KMS-11 (cell line): Measurements from ENCODE around the gene CCR9.

Source experiments
- H2AFZ ChIP-seq: fragments of 200-600 bp; sonication (generic); 2 replicates; pipeline ENCODE4 v1.6.1; 2016; ENCODE audit warnings: antibody characterized with exemption, mixed run types, low read depth
- H3K27ac ChIP-seq: fragments of 200-600 bp; sonication (generic); 2 replicates; pipeline ENCODE4 v1.6.1; 2016; ENCODE audit warnings: mild to moderate bottlenecking, mixed run types
- H3K27me3 ChIP-seq: fragments of 200-600 bp; sonication (generic); 2 replicates; pipeline ENCODE4 v1.6.1; 2017; ENCODE audit warnings: mild to moderate bottlenecking, low read depth, mixed run types, moderate library complexity; ENCODE audit not compliant: insufficient read depth
- H3K36me3 ChIP-seq: fragments of 200-600 bp; sonication (generic); 2 replicates; pipeline ENCODE4 v1.6.1; 2017; ENCODE audit warnings: mild to moderate bottlenecking, mixed run types; ENCODE audit not compliant: insufficient read depth
- H3K4me1 ChIP-seq: fragments of 200-600 bp; sonication (generic); 2 replicates; pipeline ENCODE4 v1.6.1; 2016; ENCODE audit warnings: mild to moderate bottlenecking, low read depth, mixed run types; ENCODE audit not compliant: poor library complexity, severe bottlenecking
- H3K4me2 ChIP-seq: fragments of 200-600 bp; sonication (generic); 2 replicates; pipeline ENCODE4 v1.7.0; 2016; ENCODE audit warnings: mild to moderate bottlenecking, mixed run types
- H3K4me3 ChIP-seq: fragments of 200-600 bp; sonication (generic); IDR thresholded peaks from 2 replicates; pipeline ENCODE4 v1.6.1; 2017; ENCODE audit warnings: low read depth, low read length, mixed read lengths; ENCODE audit not compliant: insufficient read depth
- H3K79me2 ChIP-seq: fragments of 200-600 bp; sonication (generic); 2 replicates; pipeline ENCODE4 v1.6.1; 2016; ENCODE audit warnings: low read depth, mixed run types; ENCODE audit not compliant: insufficient read depth
- H3K9ac ChIP-seq: fragments of 200-600 bp; sonication (generic); 2 replicates; pipeline ENCODE4 v1.6.1; 2016; ENCODE audit warnings: mild to moderate bottlenecking, mixed run types
- H4K20me1 ChIP-seq: fragments of 200-600 bp; sonication (generic); 2 replicates; pipeline ENCODE4 v1.6.1; 2016; ENCODE audit warnings: mild to moderate bottlenecking, mixed run types; ENCODE audit not compliant: insufficient read depth
- CTCF ChIP-seq: fragments of 200-600 bp; sonication (generic); conservative IDR thresholded peaks from 2 replicates; pipeline ENCODE4 v1.6.1; 2017; ENCODE audit warnings: low read depth, mild to moderate bottlenecking, antibody characterized with exemption, low read length, moderate library complexity, mixed read lengths

The CCR9 gene

GRCh38 chr3:45940004-45940780 lies 53.8 kb downstream of the CCR9 start:
- H4K20me1 ChIP-seq, result no peaks in the 10 kb centered on the region
- no peak for TF ChIP-seq CTCF
- H3K4me1 ChIP-seq, result peaks cover 13% of the 10 kb centered on the region
- H3K4me2 ChIP-seq, result no peak overlapping the region
- H3K36me3 ChIP-seq, result no peaks in the 10 kb centered on the region
- H3K27ac ChIP-seq, result no peak overlapping the region
- H2AFZ ChIP-seq, result no peak overlapping the region
- no peaks in the 10 kb centered on the region for H3K27me3 ChIP-seq
- H3K79me2 ChIP-seq, result no peaks in the 10 kb centered on the region
- no peak overlapping the region for H3K9ac ChIP-seq
- H3K4me3 ChIP-seq, result no peak overlapping the region

DNA sequence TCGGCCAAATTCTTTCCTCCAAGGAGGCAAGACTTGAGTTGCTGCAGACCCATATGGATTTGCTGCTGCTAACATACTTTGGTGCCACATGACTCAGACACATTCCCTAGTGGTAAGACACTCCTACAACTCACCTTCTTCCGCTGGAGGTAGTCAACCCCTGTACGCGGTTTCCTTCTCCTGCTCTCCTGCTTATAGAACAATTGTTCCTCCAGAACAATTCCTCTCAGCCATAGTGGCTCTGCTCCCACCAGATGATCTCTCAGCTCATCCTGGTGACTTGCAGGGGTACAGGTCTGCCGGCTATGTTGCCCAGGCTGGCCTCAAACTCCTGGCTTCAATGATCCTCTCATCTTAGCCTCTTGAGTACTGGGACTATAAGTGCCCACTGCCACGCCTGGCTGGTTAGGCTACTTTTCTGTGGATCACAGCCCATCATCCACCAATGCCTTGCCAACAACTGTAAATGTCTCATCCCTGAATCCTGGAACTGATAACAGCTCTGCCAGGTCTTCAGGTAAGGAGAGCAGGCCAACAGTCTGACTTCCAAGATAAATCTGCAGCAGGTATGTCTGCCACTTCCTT lies 54.5 kb downstream of the CCR9 start:
- Histone ChIP-seq H3K27ac (no peak overlapping the region), H3K4me3 (no peak overlapping the region), H2AFZ (no peak overlapping the region), H3K4me1 (peaks cover 13% of the 10 kb centered on the region), H3K9ac (no peak overlapping the region), H4K20me1 (no peaks in the 10 kb centered on the region), H3K36me3 (no peaks in the 10 kb centered on the region), H3K4me2 (no peak overlapping the region), H3K27me3 (no peaks in the 10 kb centered on the region), H3K79me2 (no peaks in the 10 kb centered on the region)
- TF ChIP-seq CTCF, result no peak

DNA sequence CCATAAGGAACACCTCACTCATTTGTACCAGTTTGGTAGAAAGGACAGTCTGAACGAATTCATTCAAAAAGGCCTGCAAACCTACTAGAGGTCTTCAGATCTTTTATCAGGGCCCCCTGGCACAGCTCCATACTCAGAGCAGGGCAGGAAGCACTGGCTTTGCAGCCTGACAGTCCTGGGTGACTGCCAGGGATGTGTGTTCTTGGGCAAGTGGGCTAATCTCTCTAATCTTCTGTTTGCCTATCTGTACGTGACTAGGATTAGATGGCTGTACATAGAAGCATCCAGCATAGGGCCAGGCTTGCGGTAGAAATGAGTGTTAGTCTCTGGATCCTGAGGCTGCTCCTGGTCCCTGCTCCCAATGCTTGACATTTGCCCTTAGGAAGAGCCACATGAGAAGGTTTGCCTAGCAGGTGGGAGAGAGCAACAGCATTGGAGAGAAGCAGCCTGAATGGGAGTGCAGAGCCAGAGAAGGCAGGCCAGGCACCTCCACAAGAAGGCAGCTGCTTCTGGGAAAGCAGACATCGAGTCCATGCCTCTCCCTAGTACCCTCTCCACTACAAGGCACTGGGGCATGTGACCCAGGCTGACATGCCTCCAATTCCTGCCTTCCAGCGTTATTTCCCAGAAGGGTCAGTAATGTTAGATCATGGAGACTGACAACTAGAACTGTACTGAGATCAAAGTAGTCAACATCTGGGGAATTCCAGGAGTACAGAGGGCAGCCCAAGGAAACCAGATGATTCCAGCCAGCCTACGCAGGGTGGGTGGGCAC lies 55.9 kb downstream of the CCR9 start:
- H3K36me3 ChIP-seq, result no peaks in the 10 kb centered on the region
- H3K9ac ChIP-seq, result no peak overlapping the region
- no peak for TF ChIP-seq CTCF

DNA sequence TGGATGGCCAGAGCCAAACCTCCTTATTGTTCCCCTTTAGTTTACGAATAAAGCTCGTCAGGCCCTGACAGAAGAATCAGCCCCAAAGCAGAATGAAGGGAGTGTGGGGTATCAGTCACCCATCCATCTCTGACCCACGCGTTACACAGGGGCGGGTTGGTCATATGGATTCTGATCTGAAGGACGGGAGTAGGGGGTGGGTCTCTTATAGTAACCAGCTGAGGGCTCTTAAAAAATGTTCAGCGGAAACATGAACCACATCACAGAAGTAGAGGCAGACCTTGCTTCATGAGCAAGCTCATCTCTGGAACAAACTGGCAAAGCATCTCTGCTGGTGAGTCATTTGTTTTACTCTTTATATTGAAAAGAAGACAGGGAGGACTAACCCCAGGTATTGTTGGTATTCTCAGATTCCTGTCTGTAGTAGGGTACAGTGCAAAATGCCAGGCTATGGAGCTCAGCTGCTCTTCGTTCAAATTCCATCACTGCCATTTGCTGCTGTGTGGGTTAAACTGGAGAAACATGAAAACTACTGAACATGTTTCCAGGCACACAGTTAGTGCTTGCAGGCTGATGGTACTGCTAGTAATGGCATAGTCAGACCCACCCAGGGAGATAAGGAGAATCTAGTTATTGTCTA lies 57.0 kb downstream of the CCR9 start, which contains the start of gene CXCR6:
CXCR6 (plus strand) TSS at position 258 of the 640 bp plus-strand sequence. CDS start 3,018 bp downstream, outside the sequence.
- Histone ChIP-seq H2AFZ (no peak within 1 kb of the TSS), H3K79me2 (no peaks in the 10 kb centered on the region), H4K20me1 (no peaks in the 10 kb centered on the region), H3K9ac (no peak within 1 kb of the TSS), H3K4me1 (peaks cover 13% of the 10 kb centered on the region), H3K27me3 (no peaks in the 10 kb centered on the region), H3K36me3 (no peaks in the 10 kb centered on the region), H3K4me3 (no peak within 1 kb of the TSS), H3K27ac (no peak within 1 kb of the TSS), H3K4me2 (no peak within 1 kb of the TSS)
- no peak for TF ChIP-seq CTCF

More for the DNA sequence above, 55.9 kb downstream of the CCR9 start:
- Histone ChIP-seq H3K27ac (no peak overlapping the region), H4K20me1 (no peaks in the 10 kb centered on the region), H2AFZ (no peak overlapping the region), H3K27me3 (no peaks in the 10 kb centered on the region), H3K4me2 (no peak overlapping the region), H3K4me3 (no peak overlapping the region), H3K4me1 (peaks cover 13% of the 10 kb centered on the region), H3K79me2 (no peaks in the 10 kb centered on the region)
